Vagina (tissue), 2 donors: ENCODE results near the gene SLC26A6.

Experiments
- POLR2A ChIP-seq, 2 donors: fragments of 450-650 bp; IDR thresholded peaks; one replicate each; pipeline ENCODE4 v1.6.1; 2017; ENCODE audit warnings: antibody characterized with exemption in 2 of 2, mild to moderate bottlenecking in 2 of 2, moderate library complexity in 2 of 2
- TF ChIP-seq, protein P1 (sequence below), 3 experiments: fragments of 450-650 bp in 2 of 3; fragments of 200-600 bp in 1 of 3; sonication (generic) in 1 of 3; IDR thresholded peaks; one replicate each; pipeline ENCODE4 v1.5.1; 2017 to 2019; ENCODE audit warnings: antibody characterized with exemption in 3 of 3, mild to moderate bottlenecking in 2 of 3, moderate library complexity in 2 of 3

GRCh38 chr3:48650723-48651122 lies 15.5 kb upstream of the SLC26A6 start:
- TF ChIP-seq, protein P1, sequence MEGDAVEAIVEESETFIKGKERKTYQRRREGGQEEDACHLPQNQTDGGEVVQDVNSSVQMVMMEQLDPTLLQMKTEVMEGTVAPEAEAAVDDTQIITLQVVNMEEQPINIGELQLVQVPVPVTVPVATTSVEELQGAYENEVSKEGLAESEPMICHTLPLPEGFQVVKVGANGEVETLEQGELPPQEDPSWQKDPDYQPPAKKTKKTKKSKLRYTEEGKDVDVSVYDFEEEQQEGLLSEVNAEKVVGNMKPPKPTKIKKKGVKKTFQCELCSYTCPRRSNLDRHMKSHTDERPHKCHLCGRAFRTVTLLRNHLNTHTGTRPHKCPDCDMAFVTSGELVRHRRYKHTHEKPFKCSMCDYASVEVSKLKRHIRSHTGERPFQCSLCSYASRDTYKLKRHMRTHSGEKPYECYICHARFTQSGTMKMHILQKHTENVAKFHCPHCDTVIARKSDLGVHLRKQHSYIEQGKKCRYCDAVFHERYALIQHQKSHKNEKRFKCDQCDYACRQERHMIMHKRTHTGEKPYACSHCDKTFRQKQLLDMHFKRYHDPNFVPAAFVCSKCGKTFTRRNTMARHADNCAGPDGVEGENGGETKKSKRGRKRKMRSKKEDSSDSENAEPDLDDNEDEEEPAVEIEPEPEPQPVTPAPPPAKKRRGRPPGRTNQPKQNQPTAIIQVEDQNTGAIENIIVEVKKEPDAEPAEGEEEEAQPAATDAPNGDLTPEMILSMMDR (IDR thresholded peaks at IDR 0.05), result no peak
- no peak for TF ChIP-seq POLR2A (IDR thresholded peaks at IDR 0.05)
